Measurements from ENCODE around the gene PPM1L.

Gene PPM1L

GRCh38 chr3:160810362-160811236 lies 54.6 kb downstream of the PPM1L start:
- peak; percentile 38 to 49 for DNase-seq

GRCh38 chr3:160811237-160811548 lies 55.2 kb downstream of the PPM1L start:
- DNase-seq, result no peak

- no peak for DNase-seq
Observed at GRCh38 chr3:160812304-160812703, 56.3 kb downstream of the PPM1L start.

GRCh38 chr3:160815280-160815679 lies 59.2 kb downstream of the PPM1L start:
- no peak for DNase-seq

DNA sequence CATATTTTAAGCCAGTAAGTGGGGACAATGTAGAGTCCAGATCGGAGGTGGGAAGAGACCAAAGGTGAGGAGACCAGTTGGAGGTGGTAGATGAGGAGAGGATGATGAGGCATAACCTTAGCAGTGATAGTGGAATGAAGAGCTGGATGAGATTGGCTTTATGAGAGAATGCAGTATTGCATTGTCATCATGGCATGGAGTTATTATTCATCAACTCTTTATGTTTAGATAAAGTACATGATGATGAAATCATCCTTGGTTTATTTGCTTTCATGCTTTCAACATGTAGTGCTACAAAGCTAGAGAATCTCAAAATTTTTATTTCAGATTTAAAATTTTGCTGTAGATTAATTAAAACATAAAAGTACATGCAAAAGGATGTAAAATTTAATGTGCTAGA lies 64.0 kb downstream of the PPM1L start:
- no peak for DNase-seq

DNA sequence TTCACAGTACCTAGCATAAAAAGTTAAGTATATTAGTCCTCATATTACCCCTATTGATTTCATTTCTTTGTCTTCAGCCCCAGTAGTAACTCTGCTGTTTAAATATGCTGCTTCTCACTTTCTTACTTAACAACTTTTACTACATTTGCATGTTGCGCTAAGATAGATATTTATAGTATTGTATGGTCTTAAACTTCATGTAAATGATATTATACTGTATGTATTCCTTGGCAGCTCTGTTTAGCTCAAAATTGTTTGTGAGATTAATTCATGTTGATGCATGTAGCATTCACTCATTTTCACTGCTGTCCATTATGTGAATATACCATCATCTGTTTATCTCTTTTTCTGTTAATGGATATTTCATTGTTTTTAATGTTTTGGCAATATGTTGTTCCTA lies 64.4 kb downstream of the PPM1L start:
- DNase-seq, result no peak

DNA sequence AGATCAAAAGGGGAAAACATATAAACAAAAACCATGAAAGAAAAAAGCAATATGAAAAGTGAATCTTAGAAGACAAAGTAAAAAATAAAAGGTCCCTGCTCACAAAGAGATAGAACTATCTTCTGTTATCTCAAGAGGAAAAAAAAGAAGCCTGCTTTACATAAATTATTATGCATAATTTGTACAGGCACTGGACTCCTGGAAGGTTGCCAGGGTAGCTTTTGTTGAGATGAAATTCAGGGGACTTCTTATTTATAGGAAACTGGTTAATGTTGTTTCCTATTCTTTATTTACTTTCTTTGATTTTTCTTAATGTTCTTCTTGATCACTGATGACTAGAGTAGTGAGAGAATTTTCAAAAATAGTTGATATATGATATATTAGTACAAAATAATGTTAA lies 66.9 kb downstream of the PPM1L start:
- DNase-seq, result peak; percentile 72 to 91

DNA sequence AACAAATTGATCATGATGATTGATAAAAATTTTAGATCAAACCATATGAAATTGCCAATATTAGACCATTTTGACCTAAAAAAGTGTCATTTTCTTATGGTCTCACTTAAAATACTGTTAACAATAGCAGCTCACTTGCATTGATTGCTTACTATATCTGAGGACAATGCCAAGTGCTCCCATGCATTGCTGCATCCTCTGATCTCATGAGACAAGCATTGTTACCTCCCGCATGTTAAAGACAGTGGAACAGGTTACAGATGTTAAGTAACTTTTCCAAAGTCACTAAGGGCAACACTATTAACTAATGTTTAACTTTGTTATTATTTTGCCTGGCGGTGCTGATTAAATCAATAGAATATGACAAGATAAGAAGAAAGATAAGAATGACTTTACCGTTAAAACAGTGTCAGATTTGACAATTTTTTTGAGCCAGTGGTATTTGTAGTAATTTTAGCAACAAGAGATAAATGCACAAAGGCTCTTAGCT lies 69.3 kb downstream of the PPM1L start:
- no peak for DNase-seq

- DNase-seq, result no peak
Observed at GRCh38 chr3:160826408-160826807, 70.4 kb downstream of the PPM1L start.

DNA sequence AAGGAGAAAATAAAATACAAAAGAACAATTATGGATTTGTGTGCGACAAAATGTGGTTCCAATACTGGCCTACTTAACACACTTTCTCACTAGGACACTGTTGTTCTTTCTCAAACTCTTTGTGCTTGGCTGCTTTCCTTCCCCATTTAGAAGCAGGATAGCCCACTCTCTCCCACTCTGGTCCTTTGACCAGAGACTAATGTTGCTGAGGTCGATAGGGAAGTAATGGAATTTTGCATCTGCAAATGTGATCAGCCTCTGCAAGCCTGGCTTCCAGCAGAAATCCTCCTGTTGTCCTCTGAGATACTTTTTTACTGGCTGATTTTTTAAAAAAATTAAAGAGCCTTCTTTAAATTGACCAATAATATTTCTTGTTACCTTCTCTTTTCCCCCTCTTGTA lies 71.0 kb downstream of the PPM1L start:
- DNase-seq, result no peak

GRCh38 chr3:160827516-160827915 lies 71.5 kb downstream of the PPM1L start:
- no peak for DNase-seq

GRCh38 chr3:160828880-160829279 lies 72.8 kb downstream of the PPM1L start:
- DNase-seq, result no peak

GRCh38 chr3:160829486-160830009 lies 73.5 kb downstream of the PPM1L start:
- no peak for DNase-seq

- no peak for DNase-seq
Observed at GRCh38 chr3:160830796-160831195, 74.8 kb downstream of the PPM1L start.

- DNase-seq, result no peak
Observed at GRCh38 chr3:160831401-160831800, 75.4 kb downstream of the PPM1L start.

- DNase-seq, result no peak
Observed at GRCh38 chr3:160837394-160837980, 81.5 kb downstream of the PPM1L start.

DNA sequence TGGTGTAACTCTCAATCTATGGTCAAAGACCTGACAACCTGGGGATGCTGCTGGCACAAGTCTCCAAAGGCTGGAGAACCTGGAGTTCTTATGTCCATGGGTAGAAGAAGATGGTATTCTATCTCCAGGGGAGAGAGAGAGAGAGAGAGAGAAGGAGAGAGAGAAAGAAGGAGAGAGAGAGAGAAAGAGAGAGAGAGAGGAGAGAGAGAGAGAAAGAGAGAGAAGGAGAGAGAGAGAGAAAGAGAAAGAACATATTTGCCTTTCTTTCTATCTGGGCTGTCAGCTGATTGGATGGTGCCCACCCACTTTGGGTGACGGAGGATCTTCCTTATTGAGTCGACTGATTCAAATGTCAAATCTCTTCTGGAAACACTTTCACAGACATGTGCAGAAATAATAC lies 84.6 kb downstream of the PPM1L start:
- no peak for DNase-seq

- no peak for DNase-seq
Observed at GRCh38 chr3:160841455-160841854, 85.4 kb downstream of the PPM1L start.

DNA sequence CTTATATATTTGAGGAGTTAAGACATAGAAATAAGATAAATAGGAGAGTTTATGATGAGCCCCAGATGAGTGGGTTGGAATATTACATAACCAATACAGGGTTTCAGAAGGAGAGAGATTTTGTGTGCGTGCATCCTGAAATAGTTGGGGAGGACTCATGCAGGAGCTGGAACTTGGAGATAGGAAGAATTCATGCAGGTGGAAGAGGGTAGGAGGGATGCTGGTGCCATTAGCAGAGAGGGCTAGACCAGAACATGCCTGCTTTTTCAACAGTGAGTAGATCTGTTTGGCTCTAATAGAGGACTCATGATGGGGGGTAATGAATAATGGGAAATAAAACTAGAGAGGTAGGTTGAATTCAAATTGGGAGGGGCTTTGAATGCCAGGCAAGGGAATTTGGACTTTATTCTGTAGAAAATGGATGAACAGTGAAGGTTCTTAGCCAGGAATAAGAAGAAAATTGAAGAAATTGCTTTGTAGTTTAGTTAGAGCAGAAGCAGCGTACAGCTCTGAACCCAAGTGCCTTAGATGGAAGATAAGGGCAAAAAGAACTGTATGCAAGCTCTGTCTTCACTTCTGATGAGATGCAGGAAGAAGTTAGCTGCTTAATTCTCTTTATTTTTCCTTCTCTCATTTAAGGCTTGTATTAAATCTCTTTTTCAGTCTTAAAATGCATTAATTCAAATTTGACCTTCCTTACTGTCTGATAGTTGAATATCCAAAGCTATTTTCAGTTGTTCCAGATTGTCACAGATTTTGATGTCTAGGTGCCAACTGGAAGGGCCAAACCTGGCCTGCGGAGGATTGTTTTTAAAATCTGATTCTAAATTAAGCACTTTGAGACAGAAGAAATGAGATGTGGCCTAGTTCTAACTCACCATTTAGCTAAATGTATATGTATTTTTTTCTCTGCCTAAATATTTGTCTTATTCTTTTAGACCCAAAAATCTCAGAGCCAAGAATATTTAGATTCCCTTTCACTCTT lies 86.3 kb downstream of the PPM1L start:
- no peak for DNase-seq

DNA sequence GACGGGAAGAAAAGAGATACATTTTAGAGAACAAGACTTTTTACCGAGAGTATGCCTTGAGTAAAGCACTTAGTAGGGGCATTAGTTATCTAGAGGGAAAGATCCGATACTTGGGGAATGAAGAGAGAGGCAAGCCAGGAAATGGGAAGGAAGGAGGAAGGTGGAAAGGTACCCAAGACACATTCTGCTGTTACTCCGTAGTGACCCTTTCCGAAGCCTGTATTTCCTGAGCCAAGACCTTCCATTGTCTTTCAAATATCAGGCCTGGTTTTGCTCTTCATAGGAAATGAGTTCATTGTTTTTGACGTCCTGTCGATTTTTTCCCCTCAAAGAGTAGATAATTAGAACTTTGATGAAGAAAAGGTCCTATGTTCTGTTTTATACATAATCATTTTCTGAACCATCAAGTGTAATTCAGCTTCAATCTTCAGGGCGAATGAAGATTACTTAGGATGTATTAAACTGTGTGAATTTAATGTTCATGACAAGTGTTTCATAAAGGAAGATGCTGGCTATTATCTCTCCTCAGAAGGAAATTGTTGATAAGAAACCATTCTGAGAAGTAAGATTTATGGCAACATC lies 95.7 kb downstream of the PPM1L start:
- DNase-seq, result no peak

- DNase-seq, result no peak
Observed at GRCh38 chr3:160852856-160853255, 96.8 kb downstream of the PPM1L start.

- no peak for DNase-seq
Observed at GRCh38 chr3:160856450-160856849, 100.4 kb downstream of the PPM1L start.

Measured in NCI-H526 (cell line).